CD4-positive, alpha-beta T cell treated with Interleukin-17A for 4 hours (primary cell): ENCODE measurements around the gene DLEC1.

Experiments
- DNase-seq: peaks from one replicate; pipeline ENCODE4 v3.0.0-alpha.2; 2020; ENCODE audit warnings: mixed read lengths

Gene DLEC1, protein sequence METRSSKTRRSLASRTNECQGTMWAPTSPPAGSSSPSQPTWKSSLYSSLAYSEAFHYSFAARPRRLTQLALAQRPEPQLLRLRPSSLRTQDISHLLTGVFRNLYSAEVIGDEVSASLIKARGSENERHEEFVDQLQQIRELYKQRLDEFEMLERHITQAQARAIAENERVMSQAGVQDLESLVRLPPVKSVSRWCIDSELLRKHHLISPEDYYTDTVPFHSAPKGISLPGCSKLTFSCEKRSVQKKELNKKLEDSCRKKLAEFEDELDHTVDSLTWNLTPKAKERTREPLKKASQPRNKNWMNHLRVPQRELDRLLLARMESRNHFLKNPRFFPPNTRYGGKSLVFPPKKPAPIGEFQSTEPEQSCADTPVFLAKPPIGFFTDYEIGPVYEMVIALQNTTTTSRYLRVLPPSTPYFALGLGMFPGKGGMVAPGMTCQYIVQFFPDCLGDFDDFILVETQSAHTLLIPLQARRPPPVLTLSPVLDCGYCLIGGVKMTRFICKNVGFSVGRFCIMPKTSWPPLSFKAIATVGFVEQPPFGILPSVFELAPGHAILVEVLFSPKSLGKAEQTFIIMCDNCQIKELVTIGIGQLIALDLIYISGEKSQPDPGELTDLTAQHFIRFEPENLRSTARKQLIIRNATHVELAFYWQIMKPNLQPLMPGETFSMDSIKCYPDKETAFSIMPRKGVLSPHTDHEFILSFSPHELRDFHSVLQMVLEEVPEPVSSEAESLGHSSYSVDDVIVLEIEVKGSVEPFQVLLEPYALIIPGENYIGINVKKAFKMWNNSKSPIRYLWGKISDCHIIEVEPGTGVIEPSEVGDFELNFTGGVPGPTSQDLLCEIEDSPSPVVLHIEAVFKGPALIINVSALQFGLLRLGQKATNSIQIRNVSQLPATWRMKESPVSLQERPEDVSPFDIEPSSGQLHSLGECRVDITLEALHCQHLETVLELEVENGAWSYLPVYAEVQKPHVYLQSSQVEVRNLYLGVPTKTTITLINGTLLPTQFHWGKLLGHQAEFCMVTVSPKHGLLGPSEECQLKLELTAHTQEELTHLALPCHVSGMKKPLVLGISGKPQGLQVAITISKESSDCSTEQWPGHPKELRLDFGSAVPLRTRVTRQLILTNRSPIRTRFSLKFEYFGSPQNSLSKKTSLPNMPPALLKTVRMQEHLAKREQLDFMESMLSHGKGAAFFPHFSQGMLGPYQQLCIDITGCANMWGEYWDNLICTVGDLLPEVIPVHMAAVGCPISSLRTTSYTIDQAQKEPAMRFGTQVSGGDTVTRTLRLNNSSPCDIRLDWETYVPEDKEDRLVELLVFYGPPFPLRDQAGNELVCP (N-terminal part only)

DNA sequence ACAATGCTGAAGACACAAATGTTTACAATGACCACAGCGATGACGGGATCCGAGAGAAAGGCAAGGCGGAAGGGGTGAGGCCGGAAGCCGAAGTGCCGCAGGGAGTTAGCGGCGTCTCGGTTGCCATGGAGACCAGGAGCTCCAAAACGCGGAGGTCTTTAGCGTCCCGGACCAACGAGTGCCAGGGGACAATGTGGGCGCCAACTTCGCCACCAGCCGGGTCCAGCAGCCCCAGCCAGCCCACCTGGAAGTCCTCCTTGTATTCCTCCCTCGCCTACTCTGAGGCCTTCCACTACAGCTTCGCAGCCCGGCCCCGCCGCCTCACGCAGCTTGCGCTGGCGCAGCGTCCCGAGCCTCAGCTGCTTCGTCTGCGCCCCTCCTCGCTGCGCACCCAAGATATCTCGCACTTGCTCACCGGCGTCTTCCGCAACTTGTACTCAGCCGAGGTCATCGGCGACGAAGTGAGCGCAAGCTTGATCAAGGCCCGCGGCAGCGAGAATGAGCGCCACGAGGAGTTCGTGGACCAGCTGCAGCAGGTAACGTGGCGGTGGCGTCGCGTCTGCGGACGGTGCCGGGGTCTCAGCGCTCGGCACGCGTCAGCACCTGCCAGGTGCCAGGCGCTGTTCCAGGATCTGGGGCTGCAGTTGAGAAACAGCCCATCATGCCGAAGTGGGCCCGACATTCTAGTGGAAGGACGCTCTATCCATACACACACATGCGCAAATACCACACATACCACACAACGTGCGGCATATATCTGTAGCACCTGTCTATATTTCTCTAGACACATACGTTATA is at the start of gene DLEC1:
TSS of gene DLEC1 (plus strand) at position 108 of the 798 bp plus-strand sequence. CDS start at position 126, 18 bp downstream.
- DNase-seq, result peak; percentile 87

DNA sequence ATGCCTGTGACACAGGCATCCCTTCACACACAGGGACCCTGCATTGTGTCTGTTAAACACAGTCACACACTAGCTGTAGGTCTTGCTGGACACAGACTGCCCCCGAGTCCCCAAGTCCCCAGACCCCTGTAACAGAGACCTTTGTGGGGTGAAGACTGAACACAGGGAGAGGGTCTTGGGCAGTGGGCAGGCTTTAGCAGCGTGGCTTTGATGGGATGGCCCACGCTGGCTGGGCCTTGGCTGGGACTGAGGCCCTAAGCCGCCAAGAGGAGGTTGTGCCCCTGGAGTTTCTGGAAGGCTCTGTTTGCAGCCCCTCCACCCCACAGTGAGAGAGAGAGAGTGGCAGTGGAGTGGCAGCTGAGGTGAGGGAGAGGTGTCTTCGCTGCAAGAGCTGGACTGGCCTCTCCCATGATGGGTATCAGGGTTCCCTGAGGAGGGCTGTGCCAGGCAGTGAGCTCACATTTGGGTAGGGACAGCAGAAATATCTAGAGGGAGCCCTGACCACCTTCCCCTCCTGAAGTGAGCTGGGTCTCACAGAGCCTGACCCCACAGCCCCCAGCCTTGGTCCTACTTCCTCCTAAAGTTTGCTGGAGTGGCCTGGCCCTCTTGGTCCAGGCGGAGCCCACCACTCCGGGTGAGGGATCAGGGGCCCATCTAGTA is 49.1 kb upstream of the DLEC1 start:
- DNase-seq, result no peak

- no peak for DNase-seq
These were observed 48.5 kb upstream of the DLEC1 start, which contains the start of gene VILL for GRCh38 chr3:37990527-37990926. Gene VILL, plus strand, starts transcription at chr3:37990786. Its CDS starts 2,887 bp downstream, at chr3:37993673.

DNA sequence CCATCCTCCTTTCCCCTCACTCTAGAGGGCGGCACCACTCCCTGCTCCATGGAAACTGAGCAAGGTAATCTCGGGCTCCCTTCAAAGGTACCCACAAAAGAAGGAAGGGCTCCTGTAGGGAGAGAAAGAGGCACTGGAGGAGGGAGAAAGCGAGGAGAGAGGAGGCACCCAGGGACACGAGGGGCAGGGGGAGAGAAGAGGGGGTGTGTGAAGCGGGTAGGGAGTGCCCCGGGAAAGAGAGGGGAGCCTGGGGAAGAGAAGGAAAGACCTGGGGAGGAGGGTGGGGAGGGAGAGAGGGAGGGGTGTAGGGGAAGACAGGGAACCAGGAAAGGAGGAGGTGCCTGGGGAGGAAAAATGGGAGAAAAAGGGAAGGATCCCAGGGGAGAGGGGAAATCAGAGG is 47.9 kb upstream of the DLEC1 start:
- DNase-seq, result no peak

- DNase-seq, result no peak
These were observed 47.2 kb upstream of the DLEC1 start for GRCh38 chr3:37991823-37992222.

DNA sequence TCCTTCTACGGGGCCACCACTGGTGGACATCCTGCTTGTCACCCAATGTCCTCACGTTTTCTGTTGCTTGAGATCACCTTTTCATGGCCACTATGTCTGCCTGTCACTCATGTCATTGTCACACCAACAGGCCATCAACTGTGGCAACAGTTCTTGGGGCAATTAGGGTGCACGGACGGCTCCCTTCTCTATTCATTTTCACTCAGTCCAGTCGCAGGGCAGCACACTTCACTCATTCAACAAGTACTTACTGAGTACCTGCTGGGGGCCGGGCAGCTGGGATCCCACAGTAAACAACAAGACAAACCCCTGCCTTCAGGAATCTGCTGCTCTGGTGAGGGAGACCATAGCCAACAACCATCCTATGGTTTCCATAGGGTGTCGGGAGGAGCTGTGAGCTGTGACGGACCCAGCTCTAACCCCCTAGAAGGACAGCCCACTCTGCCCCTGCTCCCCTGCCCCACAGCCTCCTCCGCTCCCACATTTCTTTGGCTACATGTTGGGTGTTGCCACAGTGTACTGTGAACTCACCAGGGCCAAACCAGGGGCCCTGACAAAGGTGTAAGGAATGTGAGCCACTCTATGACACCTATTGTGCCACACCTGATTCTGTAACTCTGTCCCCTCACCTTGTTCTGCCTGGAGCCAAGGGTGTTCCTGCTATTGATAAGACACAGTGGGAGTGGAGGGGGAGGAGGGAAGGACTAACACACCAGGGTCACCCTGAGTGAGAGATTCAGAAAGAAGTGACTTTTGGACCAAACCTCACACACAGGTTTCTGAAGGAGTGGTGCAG is 46.5 kb upstream of the DLEC1 start:
- DNase-seq, result no peak

- no peak for DNase-seq
These were observed 45.9 kb upstream of the DLEC1 start for GRCh38 chr3:37993067-37993455.

- no peak for DNase-seq
These were observed 45.6 kb upstream of the DLEC1 start for GRCh38 chr3:37993460-37993819.

DNA sequence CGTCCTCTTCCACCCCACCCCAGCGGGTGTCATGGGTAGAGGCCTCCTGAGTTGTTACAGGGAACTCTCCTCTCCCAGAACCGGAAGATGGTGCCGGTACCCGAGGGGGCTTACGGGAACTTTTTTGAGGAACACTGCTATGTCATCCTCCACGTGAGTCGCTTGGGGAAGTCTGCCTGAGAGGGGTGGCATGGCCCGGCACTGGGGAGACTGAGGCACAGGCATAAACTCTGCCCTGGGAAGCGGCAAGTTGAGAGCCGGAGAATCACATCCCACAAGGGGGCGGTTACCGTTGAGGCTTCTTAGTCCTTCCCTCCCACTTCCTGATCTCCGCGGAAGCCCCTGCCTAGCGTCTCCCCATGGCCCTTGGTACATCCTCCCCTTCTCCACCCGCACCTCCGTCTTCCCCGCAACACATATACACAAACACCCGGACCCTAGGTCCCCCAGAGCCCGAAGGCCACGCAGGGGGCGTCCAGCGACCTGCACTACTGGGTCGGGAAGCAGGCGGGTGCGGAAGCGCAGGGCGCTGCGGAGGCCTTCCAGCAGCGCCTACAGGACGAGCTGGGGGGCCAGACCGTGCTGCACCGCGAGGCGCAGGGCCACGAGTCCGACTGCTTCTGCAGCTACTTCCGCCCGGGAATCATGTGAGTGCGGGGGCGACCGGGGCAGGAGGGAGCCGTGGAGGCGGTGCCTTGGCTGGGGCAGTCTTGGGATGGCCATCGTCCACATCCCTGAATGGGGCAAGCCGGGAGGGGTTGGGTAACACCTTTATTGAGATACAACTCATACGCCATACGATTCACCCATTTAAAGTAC is 45.0 kb upstream of the DLEC1 start:
- peak; percentile 74 for DNase-seq

DNA sequence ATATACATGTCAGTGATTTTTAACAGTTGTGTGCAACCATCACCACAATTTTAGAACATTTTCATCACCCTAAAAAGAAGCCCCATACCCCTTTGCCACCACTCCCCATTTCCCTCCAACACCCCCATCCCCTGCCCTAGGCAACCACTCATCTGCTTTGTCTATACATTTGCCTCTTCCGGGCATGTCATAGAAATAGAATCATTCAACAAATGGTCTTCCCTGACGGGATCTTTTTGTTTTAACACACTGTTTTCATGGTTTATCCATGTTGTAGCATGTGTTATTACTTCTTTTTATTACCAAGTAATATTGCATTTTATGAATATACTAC is 44.4 kb upstream of the DLEC1 start:
- DNase-seq, result no peak

- DNase-seq, result peak; percentile 53
These were observed 43.1 kb upstream of the DLEC1 start for GRCh38 chr3:37995652-37996641.

GRCh38 chr3:37996785-37997301 is 42.2 kb upstream of the DLEC1 start:
- peak; percentile 89 for DNase-seq

GRCh38 chr3:37997342-37997741 is 41.7 kb upstream of the DLEC1 start:
- no peak for DNase-seq

DNA sequence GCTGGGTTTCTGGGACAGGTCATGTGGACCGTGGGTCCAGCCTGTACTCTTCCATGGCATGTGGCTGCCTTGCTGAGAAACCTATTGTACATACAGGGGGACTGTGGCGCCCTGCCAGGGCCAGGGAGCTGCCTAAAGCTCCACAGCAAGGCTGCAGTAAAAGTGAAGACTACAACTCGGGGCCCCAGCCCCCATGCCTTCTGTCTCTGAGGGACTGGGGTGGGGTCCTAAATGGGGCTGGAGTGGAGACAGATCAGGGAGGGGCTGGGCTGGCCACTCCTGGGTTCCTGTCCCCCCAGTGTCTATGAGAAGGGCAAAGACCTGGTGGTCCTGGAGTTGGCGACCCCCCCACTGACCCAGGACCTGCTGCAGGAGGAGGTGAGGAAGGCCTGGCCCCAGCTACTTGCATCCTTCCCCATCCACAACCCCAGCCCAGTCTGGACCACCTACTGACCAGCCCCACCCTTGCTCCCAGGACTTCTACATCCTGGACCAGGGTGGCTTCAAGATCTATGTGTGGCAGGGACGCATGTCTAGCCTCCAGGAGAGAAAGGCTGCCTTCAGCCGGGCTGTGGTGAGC is 41.1 kb upstream of the DLEC1 start:
- DNase-seq, result no peak

GRCh38 chr3:37999836-38000235 is 39.2 kb upstream of the DLEC1 start:
- no peak for DNase-seq

GRCh38 chr3:38000242-38000916 is 38.6 kb upstream of the DLEC1 start:
- DNase-seq, result no peak

GRCh38 chr3:38000965-38001455 is 38.0 kb upstream of the DLEC1 start:
- no peak for DNase-seq
